ENCODE data around the gene TP53I3. TPM values are rescaled to one million over a fixed set of nuclear protein-coding genes. Genes with fewer than 3 reads are reported as not detected.
A peak's percentile ranks its signal among the peaks of the same experiment; 100 is the strongest.

Gene TP53I3
- total and polyA plus RNA-seq, 2 donors (not counting 1 experiment from before 2014, with no cell fraction given), result 31.0 to 75.5 TPM

DNA sequence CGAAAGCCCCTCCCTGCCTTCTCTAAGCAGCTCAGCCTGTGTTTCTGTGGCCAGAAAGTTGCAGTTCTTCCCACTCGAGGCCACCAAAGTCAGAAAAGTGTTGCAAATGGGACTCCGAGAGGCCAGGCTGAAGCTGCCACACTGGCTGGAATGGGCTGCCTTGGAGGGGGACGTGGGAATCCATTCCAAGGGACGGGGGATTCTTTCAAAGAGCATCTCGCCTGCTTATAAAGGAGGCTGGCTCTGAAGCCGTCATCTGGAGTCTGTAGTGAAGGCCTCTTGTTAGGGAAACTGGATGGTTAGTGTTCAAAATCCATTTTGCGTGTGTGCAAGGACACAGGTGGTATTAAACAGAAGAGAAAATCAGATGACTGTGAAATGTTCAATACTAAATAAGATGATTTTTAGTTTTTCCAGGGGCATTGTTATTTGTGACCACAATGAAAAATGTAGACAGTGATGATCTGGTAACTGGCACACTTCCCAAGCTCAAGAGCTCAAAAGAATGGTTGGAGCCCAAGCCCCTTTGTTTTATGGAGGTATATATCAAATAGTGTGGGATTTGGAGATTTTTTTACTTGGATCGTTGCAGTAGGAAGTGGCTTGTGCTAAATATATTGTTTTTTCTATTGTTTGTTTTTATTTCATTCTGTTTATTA is 39.4 kb upstream of the TP53I3 start:
- peak overlapping the region; percentile 88 for H2AFZ ChIP-seq (ENCODE audit: low read length)
- peak overlapping the region; percentile 77 for H3K9ac ChIP-seq (ENCODE audit: insufficient read depth, low read length)
- TF ChIP-seq, protein P1, sequence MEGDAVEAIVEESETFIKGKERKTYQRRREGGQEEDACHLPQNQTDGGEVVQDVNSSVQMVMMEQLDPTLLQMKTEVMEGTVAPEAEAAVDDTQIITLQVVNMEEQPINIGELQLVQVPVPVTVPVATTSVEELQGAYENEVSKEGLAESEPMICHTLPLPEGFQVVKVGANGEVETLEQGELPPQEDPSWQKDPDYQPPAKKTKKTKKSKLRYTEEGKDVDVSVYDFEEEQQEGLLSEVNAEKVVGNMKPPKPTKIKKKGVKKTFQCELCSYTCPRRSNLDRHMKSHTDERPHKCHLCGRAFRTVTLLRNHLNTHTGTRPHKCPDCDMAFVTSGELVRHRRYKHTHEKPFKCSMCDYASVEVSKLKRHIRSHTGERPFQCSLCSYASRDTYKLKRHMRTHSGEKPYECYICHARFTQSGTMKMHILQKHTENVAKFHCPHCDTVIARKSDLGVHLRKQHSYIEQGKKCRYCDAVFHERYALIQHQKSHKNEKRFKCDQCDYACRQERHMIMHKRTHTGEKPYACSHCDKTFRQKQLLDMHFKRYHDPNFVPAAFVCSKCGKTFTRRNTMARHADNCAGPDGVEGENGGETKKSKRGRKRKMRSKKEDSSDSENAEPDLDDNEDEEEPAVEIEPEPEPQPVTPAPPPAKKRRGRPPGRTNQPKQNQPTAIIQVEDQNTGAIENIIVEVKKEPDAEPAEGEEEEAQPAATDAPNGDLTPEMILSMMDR (conservative IDR thresholded peaks at IDR 0.05 in 1 of 2, IDR thresholded peaks at IDR 0.05 in 1 of 2; ENCODE audit: low read depth in 1 of 2, low read length in 2 of 2), result no peak
- H3K4me3 ChIP-seq (replicated peaks in 1 of 4; ENCODE audit: control extremely low read depth in 1 of 4, insufficient read depth in 1 of 4, low read depth in 3 of 4, low read length in 4 of 4), result peak overlapping the region; percentile 47 to 79 (median 58)
- H3K79me2 ChIP-seq (ENCODE audit: control insufficient read depth, insufficient read depth, low read length), result no peaks in the 10 kb centered on the region
- no peaks in the 10 kb centered on the region for H3K27me3 ChIP-seq (ENCODE audit: control insufficient read depth, insufficient read depth, low read length)
- peak overlapping the region; percentile 98 for H3K4me2 ChIP-seq (ENCODE audit: extremely low read depth, insufficient read depth, low read length)
- no peaks in the 10 kb centered on the region for H4K20me1 ChIP-seq (ENCODE audit: control insufficient read depth, extremely low read depth, insufficient read depth, low read length)
- no peaks in the 10 kb centered on the region for H3K4me1 ChIP-seq (ENCODE audit: control insufficient read depth, extremely low read depth, insufficient read depth, low read length)
- H3K36me3 ChIP-seq (ENCODE audit: control insufficient read depth, insufficient read depth, low read length), result no peaks in the 10 kb centered on the region
- peak; percentile 56 to 66 for DNase-seq (ENCODE audit: low read depth in 2 of 2)
- H3K9me3 ChIP-seq (ENCODE audit: control insufficient read depth, insufficient read depth, low read depth, low read length), result no peaks in the 10 kb centered on the region
- H3K27ac ChIP-seq (ENCODE audit: insufficient read depth, low read length), result peak overlapping the region; percentile 77

DNA sequence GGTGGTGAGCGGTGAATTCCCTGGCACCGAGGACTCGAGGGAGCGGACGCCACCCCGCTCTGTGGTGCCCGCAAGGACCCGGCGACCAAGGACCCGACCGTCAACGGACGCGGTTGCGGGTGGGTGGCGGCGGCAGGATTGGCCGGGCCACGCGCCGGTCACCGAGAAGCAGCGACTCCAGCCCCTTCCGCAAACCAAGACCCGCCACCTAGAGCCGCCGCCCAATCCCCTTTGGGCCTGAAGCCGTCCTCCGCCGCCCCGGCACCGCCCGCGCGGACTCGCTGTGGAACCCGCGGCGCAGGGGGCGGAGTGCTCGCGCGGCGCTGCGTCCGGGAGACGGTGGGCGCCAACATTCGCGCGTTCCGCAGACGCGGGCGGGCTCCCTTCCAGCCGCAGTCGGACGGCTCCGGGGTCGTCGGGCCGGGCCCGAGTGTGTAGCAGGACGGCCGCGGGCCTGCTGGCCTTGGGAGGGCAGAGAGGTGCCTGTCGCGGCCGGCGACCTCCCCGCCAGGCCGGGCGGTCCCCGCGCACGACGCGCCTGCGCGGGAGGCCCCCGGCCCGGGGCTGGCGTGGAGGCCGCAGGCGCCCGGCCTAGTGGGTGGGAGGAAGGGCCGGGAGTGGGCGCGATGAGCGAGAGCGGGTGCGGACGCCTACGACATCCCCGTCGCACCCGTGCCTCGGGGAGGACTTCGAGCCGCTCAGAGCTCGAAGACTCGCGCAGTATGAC is 38.7 kb upstream of the TP53I3 start, which contains the start of the genes FAM228B and PFN4:
Gene FAM228B, plus strand, starts transcription at position 275 of the 727 bp plus-strand sequence. CDS start 893 bp downstream, outside the sequence.
Gene PFN4, minus strand, starts transcription at position 140 of the 727 bp plus-strand sequence. CDS start 799 bp downstream, outside the sequence.
- no peaks in the 10 kb centered on the region for H3K79me2 ChIP-seq (ENCODE audit: control insufficient read depth, insufficient read depth, low read length)
- peak; percentile 81 to 90 for DNase-seq (ENCODE audit: low read depth in 2 of 2)
- H3K4me3 ChIP-seq (replicated peaks in 1 of 4; ENCODE audit: control extremely low read depth in 1 of 4, insufficient read depth in 1 of 4, low read depth in 3 of 4, low read length in 4 of 4), result peak within 1 kb of the TSS; percentile 58 to 79 (median 68)
- peak within 1 kb of the TSS; percentile 77 for H3K9ac ChIP-seq (ENCODE audit: insufficient read depth, low read length)
- H2AFZ ChIP-seq (ENCODE audit: low read length), result peak within 1 kb of the TSS; percentile 88
- TF ChIP-seq, protein P1 (conservative IDR thresholded peaks at IDR 0.05 in 1 of 2, IDR thresholded peaks at IDR 0.05 in 1 of 2; ENCODE audit: low read depth in 1 of 2, low read length in 2 of 2), result no peak
- TF ChIP-seq EZH2 (IDR thresholded peaks at IDR 0.05; ENCODE audit: low read length, missing control alignments), result no peak
- H3K4me2 ChIP-seq (ENCODE audit: extremely low read depth, insufficient read depth, low read length), result peak within 1 kb of the TSS; percentile 98
- H3K27ac ChIP-seq (ENCODE audit: insufficient read depth, low read length), result peak within 1 kb of the TSS; percentile 77
- no peaks in the 10 kb centered on the region for H3K9me3 ChIP-seq (ENCODE audit: control insufficient read depth, insufficient read depth, low read depth, low read length)
- H3K27me3 ChIP-seq (ENCODE audit: control insufficient read depth, insufficient read depth, low read length), result no peaks in the 10 kb centered on the region
- H3K4me1 ChIP-seq (ENCODE audit: control insufficient read depth, extremely low read depth, insufficient read depth, low read length), result no peaks in the 10 kb centered on the region
- no peaks in the 10 kb centered on the region for H4K20me1 ChIP-seq (ENCODE audit: control insufficient read depth, extremely low read depth, insufficient read depth, low read length)
- H3K36me3 ChIP-seq (ENCODE audit: control insufficient read depth, insufficient read depth, low read length), result no peaks in the 10 kb centered on the region

Measured in fibroblast of lung (primary cell).